ENCODE data around the gene B3GAT3.
"Not testable (repeated sequence)": the region's sequence is repeated elsewhere in the genome, so short reads cannot be mapped to it uniquely, and the experiment has no call there.

GRCh38 chr11:62616957-62617356, 4.8 kb downstream of the B3GAT3 start:
- TF ChIP-seq EZH2 (IDR thresholded peaks at IDR 0.05); POLR2AphosphoS5 (IDR thresholded peaks at IDR 0.05; ENCODE audit: borderline replicate concordance, low read depth, low read length); FOXP2 (optimal IDR thresholded peaks at IDR 0.05; ENCODE audit: control extremely low read depth, extremely low read length, insufficient read depth): not testable (repeated sequence)

All from SK-N-MC (cell line).